PC-3 (cell line): ENCODE results near the gene TMEM108.

Experiments used
- EZH2 ChIP-seq: fragments of 300-600 bp; sonication (generic); IDR thresholded peaks from one replicate; pipeline ENCODE4 v1.6.1; 2017; ENCODE audit warnings: antibody characterized with exemption, mild to moderate bottlenecking, low read length; ENCODE audit not compliant: unreplicated experiment
- EZH2phosphoT487 ChIP-seq: fragments of 300-600 bp; sonication (generic); IDR thresholded peaks from 2 replicates; pipeline ENCODE4 v1.6.1; 2018; ENCODE audit warnings: mild to moderate bottlenecking, antibody characterized with exemption, low read length, borderline replicate concordance
- TF ChIP-seq, protein P1 (sequence below): fragments of 300-600 bp; sonication (generic); conservative IDR thresholded peaks from 2 replicates; pipeline ENCODE4 v1.5.1; 2017; ENCODE audit warnings: antibody characterized with exemption, low read depth, mild to moderate bottlenecking, low read length

DNA sequence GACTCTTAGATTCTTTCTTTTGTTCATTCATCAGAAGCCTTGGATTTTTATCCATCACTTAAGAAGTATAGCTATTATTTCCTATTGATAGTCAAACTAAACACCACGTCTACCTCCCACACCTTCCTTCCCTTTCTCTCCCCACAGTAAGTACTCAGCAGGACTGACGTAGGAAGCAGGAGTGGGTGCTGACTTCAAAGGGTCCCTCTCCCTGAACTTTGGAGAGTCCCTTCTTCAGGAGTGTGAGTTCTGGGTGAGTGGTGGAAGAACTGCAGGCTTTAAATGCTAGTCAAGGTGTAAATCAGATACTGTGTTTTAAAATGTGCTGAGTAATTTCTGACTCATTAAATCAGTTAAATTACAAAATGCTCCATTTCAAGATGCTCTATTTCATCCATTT, 235.2 kb downstream of the TMEM108 start:
- TF ChIP-seq, protein P1, sequence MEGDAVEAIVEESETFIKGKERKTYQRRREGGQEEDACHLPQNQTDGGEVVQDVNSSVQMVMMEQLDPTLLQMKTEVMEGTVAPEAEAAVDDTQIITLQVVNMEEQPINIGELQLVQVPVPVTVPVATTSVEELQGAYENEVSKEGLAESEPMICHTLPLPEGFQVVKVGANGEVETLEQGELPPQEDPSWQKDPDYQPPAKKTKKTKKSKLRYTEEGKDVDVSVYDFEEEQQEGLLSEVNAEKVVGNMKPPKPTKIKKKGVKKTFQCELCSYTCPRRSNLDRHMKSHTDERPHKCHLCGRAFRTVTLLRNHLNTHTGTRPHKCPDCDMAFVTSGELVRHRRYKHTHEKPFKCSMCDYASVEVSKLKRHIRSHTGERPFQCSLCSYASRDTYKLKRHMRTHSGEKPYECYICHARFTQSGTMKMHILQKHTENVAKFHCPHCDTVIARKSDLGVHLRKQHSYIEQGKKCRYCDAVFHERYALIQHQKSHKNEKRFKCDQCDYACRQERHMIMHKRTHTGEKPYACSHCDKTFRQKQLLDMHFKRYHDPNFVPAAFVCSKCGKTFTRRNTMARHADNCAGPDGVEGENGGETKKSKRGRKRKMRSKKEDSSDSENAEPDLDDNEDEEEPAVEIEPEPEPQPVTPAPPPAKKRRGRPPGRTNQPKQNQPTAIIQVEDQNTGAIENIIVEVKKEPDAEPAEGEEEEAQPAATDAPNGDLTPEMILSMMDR, result no peak
- TF ChIP-seq EZH2 (no peak), EZH2phosphoT487 (no peak)
